NCI-H128 (cell line): ENCODE data around the gene GOLGA8T.
"Not testable (repeated sequence)": the region's sequence is repeated elsewhere in the genome, so short reads cannot be mapped to it uniquely, and the experiment has no call there.

Experiments used
- DNase-seq: peaks from one replicate; lab custom pipeline; 2025; ENCODE audit not compliant: unreplicated experiment; lab: John Stamatoyannopoulos, UW

Gene GOLGA8T

DNA sequence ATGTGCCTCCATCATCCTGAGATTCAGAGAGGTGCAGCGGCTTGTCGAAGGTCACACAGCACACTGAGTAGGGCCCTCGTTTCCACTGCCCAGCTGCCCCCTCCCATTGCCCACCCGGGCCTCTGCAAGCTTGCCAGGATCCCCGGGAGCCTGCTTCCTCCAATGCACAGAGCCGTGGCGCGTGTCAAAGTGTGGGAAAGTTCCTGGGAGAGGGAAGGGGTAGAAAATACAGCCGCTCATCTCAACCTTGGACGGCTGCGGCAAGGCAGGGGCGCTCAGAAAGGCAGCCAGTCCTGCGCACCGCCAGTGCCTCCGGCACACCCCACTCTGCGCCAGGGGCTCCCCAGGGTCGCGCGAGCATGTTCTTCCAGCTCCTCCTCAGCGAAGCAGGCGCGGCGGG, 56.3 kb downstream of the GOLGA8T start:
- DNase-seq: not testable (repeated sequence)

DNA sequence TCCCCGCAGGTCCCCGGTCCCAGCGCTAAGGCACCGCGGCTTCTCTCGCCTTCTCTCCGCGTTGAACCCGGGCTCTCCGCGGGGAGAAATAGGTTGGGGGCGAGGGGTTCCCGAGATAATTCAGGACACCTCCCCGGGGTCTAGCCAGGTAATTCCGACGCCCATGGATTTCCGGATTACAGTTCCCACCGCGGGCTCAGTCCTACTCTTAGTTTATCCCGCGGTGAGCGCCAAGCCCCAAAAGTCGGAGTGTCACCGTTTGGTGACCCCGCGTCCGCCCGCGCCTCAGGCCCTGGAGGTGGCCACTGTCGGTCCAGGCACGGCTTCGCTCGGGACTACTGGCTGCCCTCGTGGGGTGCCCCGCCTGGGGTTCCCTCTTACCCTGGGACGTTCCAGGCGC, 56.8 kb downstream of the GOLGA8T start:
- not testable (repeated sequence) for DNase-seq

- not testable (repeated sequence) for DNase-seq
Measured at GRCh38 chr15:30192119-30192745, 57.4 kb downstream of the GOLGA8T start.

DNA sequence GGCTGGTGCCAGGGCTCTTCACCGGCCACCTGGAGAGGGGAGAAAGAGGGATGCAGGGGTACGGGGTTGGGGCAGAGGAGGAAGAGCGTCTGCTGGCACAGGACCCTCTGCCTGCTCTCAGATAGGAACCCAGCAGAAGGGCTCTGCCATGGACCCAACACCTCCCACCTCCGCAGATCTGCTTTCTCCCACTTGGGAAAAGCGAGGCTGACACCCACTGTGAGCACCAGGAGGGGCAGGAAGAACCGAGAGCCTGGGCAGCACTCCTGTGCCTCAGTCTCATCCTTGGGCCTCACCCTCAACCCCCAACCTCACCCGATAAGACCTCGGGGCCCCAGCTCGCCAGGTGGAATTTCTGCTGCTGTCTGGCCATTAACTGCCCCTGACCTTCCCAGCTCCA, 58.0 kb downstream of the GOLGA8T start:
- not testable (repeated sequence) for DNase-seq
